SK-N-SH treated with all-trans-retinoic acid at 6 μM for 48 hours (cell line): Measurements from ENCODE around the gene SNRNP25.

Experiments used
- ATAC-seq: fragments of 200-7000 bp; cut with Tn5 transposase; 3 replicates; pipeline ENCODE4 v1.9.1; 2020; ENCODE audit warnings: mild to moderate bottlenecking, moderate library complexity
- ARNTL ChIP-seq: fragments of 450-650 bp; formaldehyde crosslinking; IDR thresholded peaks from 2 replicates; pipeline ENCODE4 v1.5.0; 2020; ENCODE audit warnings: low read depth, mild to moderate bottlenecking, moderate library complexity, borderline replicate concordance
- BACH2 ChIP-seq: fragments of 250-450 bp; sonication (Bioruptor Pico); IDR thresholded peaks from 2 replicates; pipeline ENCODE4 v1.9.0; 2021; ENCODE audit warnings: mild to moderate bottlenecking, borderline replicate concordance
- CSDC2 ChIP-seq: fragments of 250-450 bp; sonication (Bioruptor Pico); IDR thresholded peaks from 2 replicates; pipeline ENCODE4 v1.5.0; 2020; ENCODE audit warnings: mild to moderate bottlenecking, moderate library complexity
- GLIS3 ChIP-seq: fragments of 250-450 bp; sonication (Bioruptor Pico); IDR thresholded peaks from 2 replicates; pipeline ENCODE4 v1.5.0; 2020; ENCODE audit warnings: mild to moderate bottlenecking, moderate library complexity
- ISL1 ChIP-seq: fragments of 250-450 bp; sonication (Bioruptor Pico); IDR thresholded peaks from 2 replicates; pipeline ENCODE4 v2.1.2; 2022; ENCODE audit warnings: mild to moderate bottlenecking, moderate library complexity
- OSR1 ChIP-seq: fragments of 250-450 bp; sonication (Bioruptor Pico); IDR thresholded peaks from 2 replicates; pipeline ENCODE4 v1.8.0; 2022; ENCODE audit warnings: moderate library complexity, mild to moderate bottlenecking, inconsistent platforms
- PPARA ChIP-seq: fragments of 250-450 bp; sonication (Bioruptor Pico); IDR thresholded peaks from 2 replicates; pipeline ENCODE4 v1.5.0; 2020; ENCODE audit warnings: mild to moderate bottlenecking, borderline replicate concordance
- RARB ChIP-seq: fragments of 250-450 bp; sonication (Bioruptor Pico); IDR thresholded peaks from 2 replicates; pipeline ENCODE4 v1.8.0; 2021; ENCODE audit warnings: mild to moderate bottlenecking, moderate library complexity
- SNAI2 ChIP-seq: fragments of 250-450 bp; sonication (Bioruptor Pico); IDR thresholded peaks from 2 replicates; pipeline ENCODE4 v1.5.0; 2020; ENCODE audit warnings: mild to moderate bottlenecking, moderate library complexity
- TCF4 ChIP-seq: fragments of 250-450 bp; sonication (Bioruptor Pico); IDR thresholded peaks from 2 replicates; pipeline ENCODE4 v1.8.0; 2021; ENCODE audit warnings: mild to moderate bottlenecking, moderate library complexity, borderline replicate concordance
- TOX ChIP-seq: fragments of 250-450 bp; sonication (Bioruptor Pico); IDR thresholded peaks from 2 replicates; pipeline ENCODE4 v1.8.0; 2021; ENCODE audit warnings: mild to moderate bottlenecking, moderate library complexity, borderline replicate concordance
- TSHZ2 ChIP-seq: fragments of 250-450 bp; sonication (Bioruptor Pico); IDR thresholded peaks from 2 replicates; pipeline ENCODE4 v1.5.0; 2020; ENCODE audit warnings: mild to moderate bottlenecking, moderate library complexity
- ZC3H10 ChIP-seq: fragments of 250-450 bp; sonication (Bioruptor Pico); IDR thresholded peaks from 2 replicates; pipeline ENCODE4 v1.5.1; 2021; ENCODE audit warnings: mild to moderate bottlenecking, moderate library complexity
- ZFP3 ChIP-seq: fragments of 250-450 bp; sonication (Bioruptor Pico); IDR thresholded peaks from 2 replicates; pipeline ENCODE4 v1.5.0; 2020; ENCODE audit warnings: mild to moderate bottlenecking, moderate library complexity
- ZNF565 ChIP-seq: fragments of 450-650 bp; formaldehyde crosslinking; conservative IDR thresholded peaks from 2 replicates; pipeline ENCODE4 v1.5.0; 2020; ENCODE audit warnings: low read depth, mild to moderate bottlenecking, moderate library complexity
- ZNF70 ChIP-seq: fragments of 450-650 bp; formaldehyde crosslinking; IDR thresholded peaks from 2 replicates; pipeline ENCODE4 v1.5.0; 2020; ENCODE audit warnings: mild to moderate bottlenecking, moderate library complexity
- ZNF8 ChIP-seq: fragments of 450-650 bp; formaldehyde crosslinking; IDR thresholded peaks from 2 replicates; pipeline ENCODE4 v1.5.0; 2020; ENCODE audit warnings: mild to moderate bottlenecking, moderate library complexity
- TF ChIP-seq, protein P1 (sequence below): fragments of 250-450 bp; sonication (Bioruptor Pico); IDR thresholded peaks from 2 replicates; pipeline ENCODE4 v1.8.0; 2020; ENCODE audit warnings: mild to moderate bottlenecking, moderate library complexity, borderline replicate concordance
- TF ChIP-seq, protein P2 (sequence below): fragments of 250-450 bp; sonication (Bioruptor Pico); IDR thresholded peaks from 2 replicates; pipeline ENCODE4 v1.5.1; 2020; ENCODE audit warnings: low read depth, mild to moderate bottlenecking, moderate library complexity
- TF ChIP-seq, protein P3 (sequence below): fragments of 250-450 bp; sonication (Bioruptor Pico); IDR thresholded peaks from 2 replicates; pipeline ENCODE4 v1.5.1; 2021; ENCODE audit warnings: mild to moderate bottlenecking, moderate library complexity
- TF ChIP-seq, protein P4 (sequence below): fragments of 250-450 bp; sonication (Bioruptor Pico); IDR thresholded peaks from 2 replicates; pipeline ENCODE4 v1.8.0; 2021; ENCODE audit warnings: low read depth, mild to moderate bottlenecking, moderate library complexity, borderline replicate concordance

Gene SNRNP25

GRCh38 chr16:47234-47633 lies 6.4 kb upstream of the SNRNP25 start:
- TF ChIP-seq ISL1 (CRISPR knock-in tag): no peak
- no peak for TF ChIP-seq ZFP3 (CRISPR knock-in tag)
- TF ChIP-seq, protein P1, sequence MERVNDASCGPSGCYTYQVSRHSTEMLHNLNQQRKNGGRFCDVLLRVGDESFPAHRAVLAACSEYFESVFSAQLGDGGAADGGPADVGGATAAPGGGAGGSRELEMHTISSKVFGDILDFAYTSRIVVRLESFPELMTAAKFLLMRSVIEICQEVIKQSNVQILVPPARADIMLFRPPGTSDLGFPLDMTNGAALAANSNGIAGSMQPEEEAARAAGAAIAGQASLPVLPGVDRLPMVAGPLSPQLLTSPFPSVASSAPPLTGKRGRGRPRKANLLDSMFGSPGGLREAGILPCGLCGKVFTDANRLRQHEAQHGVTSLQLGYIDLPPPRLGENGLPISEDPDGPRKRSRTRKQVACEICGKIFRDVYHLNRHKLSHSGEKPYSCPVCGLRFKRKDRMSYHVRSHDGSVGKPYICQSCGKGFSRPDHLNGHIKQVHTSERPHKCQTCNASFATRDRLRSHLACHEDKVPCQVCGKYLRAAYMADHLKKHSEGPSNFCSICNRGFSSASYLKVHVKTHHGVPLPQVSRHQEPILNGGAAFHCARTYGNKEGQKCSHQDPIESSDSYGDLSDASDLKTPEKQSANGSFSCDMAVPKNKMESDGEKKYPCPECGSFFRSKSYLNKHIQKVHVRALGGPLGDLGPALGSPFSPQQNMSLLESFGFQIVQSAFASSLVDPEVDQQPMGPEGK (CRISPR knock-in tag): no peak
- no peak for ATAC-seq

- TF ChIP-seq RARB (CRISPR knock-in tag): no peak
- no peak for TF ChIP-seq ZFP3 (CRISPR knock-in tag)
- TF ChIP-seq ZC3H10 (CRISPR knock-in tag): no peak
- no peak for TF ChIP-seq CSDC2 (CRISPR knock-in tag)
- TF ChIP-seq, protein P2, sequence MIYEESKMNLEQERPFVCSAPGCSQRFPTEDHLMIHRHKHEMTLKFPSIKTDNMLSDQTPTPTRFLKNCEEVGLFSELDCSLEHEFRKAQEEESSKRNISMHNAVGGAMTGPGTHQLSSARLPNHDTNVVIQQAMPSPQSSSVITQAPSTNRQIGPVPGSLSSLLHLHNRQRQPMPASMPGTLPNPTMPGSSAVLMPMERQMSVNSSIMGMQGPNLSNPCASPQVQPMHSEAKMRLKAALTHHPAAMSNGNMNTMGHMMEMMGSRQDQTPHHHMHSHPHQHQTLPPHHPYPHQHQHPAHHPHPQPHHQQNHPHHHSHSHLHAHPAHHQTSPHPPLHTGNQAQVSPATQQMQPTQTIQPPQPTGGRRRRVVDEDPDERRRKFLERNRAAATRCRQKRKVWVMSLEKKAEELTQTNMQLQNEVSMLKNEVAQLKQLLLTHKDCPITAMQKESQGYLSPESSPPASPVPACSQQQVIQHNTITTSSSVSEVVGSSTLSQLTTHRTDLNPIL (CRISPR knock-in tag): no peak
- TF ChIP-seq ZNF565 (CRISPR knock-in tag): no peak
- no peak for TF ChIP-seq OSR1 (CRISPR knock-in tag)
- TF ChIP-seq ZNF8 (CRISPR knock-in tag): no peak
- no peak for TF ChIP-seq BACH2 (CRISPR knock-in tag)
- TF ChIP-seq SNAI2 (CRISPR knock-in tag): no peak
- TF ChIP-seq, protein P3, sequence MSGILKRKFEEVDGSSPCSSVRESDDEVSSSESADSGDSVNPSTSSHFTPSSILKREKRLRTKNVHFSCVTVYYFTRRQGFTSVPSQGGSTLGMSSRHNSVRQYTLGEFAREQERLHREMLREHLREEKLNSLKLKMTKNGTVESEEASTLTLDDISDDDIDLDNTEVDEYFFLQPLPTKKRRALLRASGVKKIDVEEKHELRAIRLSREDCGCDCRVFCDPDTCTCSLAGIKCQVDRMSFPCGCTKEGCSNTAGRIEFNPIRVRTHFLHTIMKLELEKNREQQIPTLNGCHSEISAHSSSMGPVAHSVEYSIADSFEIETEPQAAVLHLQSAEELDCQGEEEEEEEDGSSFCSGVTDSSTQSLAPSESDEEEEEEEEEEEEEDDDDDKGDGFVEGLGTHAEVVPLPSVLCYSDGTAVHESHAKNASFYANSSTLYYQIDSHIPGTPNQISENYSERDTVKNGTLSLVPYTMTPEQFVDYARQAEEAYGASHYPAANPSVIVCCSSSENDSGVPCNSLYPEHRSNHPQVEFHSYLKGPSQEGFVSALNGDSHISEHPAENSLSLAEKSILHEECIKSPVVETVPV (CRISPR knock-in tag): no peak
- no peak for TF ChIP-seq ZNF70 (CRISPR knock-in tag)
- no peak for TF ChIP-seq ARNTL (CRISPR knock-in tag)
- TF ChIP-seq TSHZ2 (CRISPR knock-in tag): no peak
- TF ChIP-seq, protein P4, sequence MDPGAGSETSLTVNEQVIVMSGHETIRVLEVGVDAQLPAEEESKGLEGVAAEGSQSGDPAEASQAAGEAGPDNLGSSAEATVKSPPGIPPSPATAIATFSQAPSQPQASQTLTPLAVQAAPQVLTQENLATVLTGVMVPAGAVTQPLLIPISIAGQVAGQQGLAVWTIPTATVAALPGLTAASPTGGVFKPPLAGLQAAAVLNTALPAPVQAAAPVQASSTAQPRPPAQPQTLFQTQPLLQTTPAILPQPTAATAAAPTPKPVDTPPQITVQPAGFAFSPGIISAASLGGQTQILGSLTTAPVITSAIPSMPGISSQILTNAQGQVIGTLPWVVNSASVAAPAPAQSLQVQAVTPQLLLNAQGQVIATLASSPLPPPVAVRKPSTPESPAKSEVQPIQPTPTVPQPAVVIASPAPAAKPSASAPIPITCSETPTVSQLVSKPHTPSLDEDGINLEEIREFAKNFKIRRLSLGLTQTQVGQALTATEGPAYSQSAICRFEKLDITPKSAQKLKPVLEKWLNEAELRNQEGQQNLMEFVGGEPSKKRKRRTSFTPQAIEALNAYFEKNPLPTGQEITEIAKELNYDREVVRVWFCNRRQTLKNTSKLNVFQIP: no peak
- no peak for TF ChIP-seq PPARA (CRISPR knock-in tag)
- no peak for TF ChIP-seq ISL1 (CRISPR knock-in tag)
- TF ChIP-seq GLIS3: no peak
- ATAC-seq: no peak
Observed at GRCh38 chr16:50769-51591, 2.6 kb upstream of the SNRNP25 start.

- no peak for TF ChIP-seq TOX (CRISPR knock-in tag)
- TF ChIP-seq, protein P1 (CRISPR knock-in tag): no peak
- TF ChIP-seq, protein P4: no peak
- TF ChIP-seq, protein P2 (CRISPR knock-in tag): no peak
- no peak for TF ChIP-seq ZNF565 (CRISPR knock-in tag)
- no peak for TF ChIP-seq TCF4 (CRISPR knock-in tag)
- TF ChIP-seq, all 23 proteins: peak for 0
Observed at GRCh38 chr16:54237-54581, 581 bp downstream of the SNRNP25 start.

More at GRCh38 chr16:54237-54581, 581 bp downstream of the SNRNP25 start:
- ATAC-seq: no peak
